OCI-LY3 (cell line): ENCODE measurements around the gene DDX31.

Source experiments
- CTCF ChIP-seq: fragments of 200-600, 300-600 bp; sonication (generic); IDR thresholded peaks from 2 replicates; pipeline ENCODE4 v1.5.1; 2014; ENCODE audit warnings: antibody characterized with exemption, low read length, low read depth
- EZH2phosphoT487 ChIP-seq: fragments of 200-600 bp; shearing (Covaris generic); IDR thresholded peaks from 2 replicates; pipeline ENCODE4 v1.6.1; 2018; ENCODE audit warnings: antibody characterized with exemption, mixed run types, low read depth

GRCh38 chr9:132610661-132611060 is 59.1 kb downstream of the DDX31 start:
- TF ChIP-seq CTCF, result no peak
- no peak for TF ChIP-seq EZH2phosphoT487
